Neural cell (in vitro differentiated cells): ENCODE data around the gene ZGLP1. TPM values are rescaled to one million over a fixed set of nuclear protein-coding genes. Genes with fewer than 3 reads are reported as not detected.

Experiments used
- H2AFZ ChIP-seq: fragments of 200-600, 300-800 bp; sonication (generic), shearing (Covaris generic); 2 replicates; pipeline ENCODE4 v1.6.0; 2014; ENCODE audit warnings: low read depth, mild to moderate bottlenecking, antibody characterized with exemption, low read length, moderate library complexity
- H3F3A ChIP-seq: fragments of 200-600 bp; shearing (Covaris generic); 2 replicates; pipeline ENCODE4 v1.6.1; 2016; ENCODE audit warnings: mild to moderate bottlenecking, moderate library complexity, mixed read lengths, antibody characterized with exemption, low read length; ENCODE audit not compliant: insufficient read depth, poor library complexity, severe bottlenecking
- H3K27ac ChIP-seq: fragments of 200-600, 300-800 bp; sonication (generic), shearing (Covaris generic); 2 replicates; pipeline ENCODE4 v1.5.1; 2014; ENCODE audit warnings: mild to moderate bottlenecking, low read length, moderate library complexity
- H3K27me3 ChIP-seq: fragments of 300-800, 200-600 bp; sonication (generic), shearing (Covaris generic); 2 replicates; pipeline ENCODE4 v1.6.0; 2014; ENCODE audit warnings: mild to moderate bottlenecking, low read depth, low read length, moderate library complexity; ENCODE audit not compliant: insufficient read depth
- H3K36me3 ChIP-seq: fragments of 300-800, 200-600 bp; sonication (generic), shearing (Covaris generic); 2 replicates; pipeline ENCODE4 v1.5.1; 2014; ENCODE audit warnings: mild to moderate bottlenecking, antibody characterized with exemption, low read length, moderate library complexity; ENCODE audit not compliant: insufficient read depth
- H3K4me2 ChIP-seq: fragments of 300-800, 200-600 bp; sonication (generic), shearing (Covaris generic); 2 replicates; pipeline ENCODE4 v1.6.0; 2014; ENCODE audit warnings: mild to moderate bottlenecking, low read length
- H3K4me3 ChIP-seq: fragments of 300-800, 200-600 bp; sonication (generic), shearing (Covaris generic); 2 replicates; pipeline ENCODE4 v1.5.1; 2014; ENCODE audit warnings: mild to moderate bottlenecking, low read length, moderate library complexity
- H3K79me2 ChIP-seq: fragments of 200-600 bp; shearing (Covaris generic); replicated peaks from 2 replicates; pipeline ENCODE4 v1.6.0; 2014; ENCODE audit warnings: mild to moderate bottlenecking, low read length, moderate library complexity; ENCODE audit not compliant: insufficient read depth
- H3K9ac ChIP-seq: fragments of 300-800, 200-600 bp; sonication (generic), shearing (Covaris generic); 2 replicates; pipeline ENCODE4 v1.6.1; 2016; ENCODE audit warnings: mild to moderate bottlenecking, low read length, mixed read lengths
- H3K9me2 ChIP-seq: fragments of 200-600 bp; shearing (Covaris generic); 2 replicates; pipeline ENCODE4 v1.6.1; 2016; ENCODE audit warnings: mild to moderate bottlenecking, low read length, mixed read lengths; ENCODE audit not compliant: insufficient read depth
- H3K9me3 ChIP-seq: fragments of 200-600, 300-800 bp; sonication (generic), shearing (Covaris generic); 2 replicates; pipeline ENCODE4 v1.6.1; 2016; ENCODE audit warnings: mild to moderate bottlenecking, mixed run types, low read length, moderate library complexity, mixed read lengths
- H4K20me1 ChIP-seq: fragments of 200-600 bp; shearing (Covaris generic); 2 replicates; pipeline ENCODE4 v1.6.1; 2016; ENCODE audit warnings: mild to moderate bottlenecking, mixed run types; ENCODE audit not compliant: insufficient read depth
- EP300 ChIP-seq: fragments of 450-650 bp; conservative IDR thresholded peaks from 2 replicates; pipeline ENCODE4 v1.6.1; 2014; ENCODE audit warnings: antibody characterized with exemption, mild to moderate bottlenecking, moderate library complexity; ENCODE audit not compliant: poor library complexity, severe bottlenecking
- EZH2 ChIP-seq: fragments of 200-600, 300-800 bp; shearing (Covaris generic), sonication (generic); IDR thresholded peaks from 2 replicates; pipeline ENCODE4 v1.6.1; 2014; ENCODE audit warnings: antibody characterized with exemption, low read length, borderline replicate concordance, mild to moderate bottlenecking; ENCODE audit not compliant: insufficient read depth, poor library complexity, severe bottlenecking
- MXI1 ChIP-seq: fragments of 450-650 bp; conservative IDR thresholded peaks from 2 replicates; pipeline ENCODE4 v1.6.1; 2014; ENCODE audit warnings: antibody characterized with exemption, mild to moderate bottlenecking; ENCODE audit not compliant: poor library complexity, severe bottlenecking
- POLR2AphosphoS5 ChIP-seq: IDR thresholded peaks from 2 replicates; pipeline ENCODE4 v1.6.1; 2012
- RAD21 ChIP-seq: fragments of 450-650 bp; conservative IDR thresholded peaks from 2 replicates; pipeline ENCODE4 v1.6.1; 2014; ENCODE audit warnings: antibody characterized with exemption, mild to moderate bottlenecking, moderate library complexity
- SMC3 ChIP-seq: fragments of 450-650 bp; conservative IDR thresholded peaks from 2 replicates; pipeline ENCODE4 v1.6.1; 2014; ENCODE audit warnings: antibody characterized with exemption, mild to moderate bottlenecking, moderate library complexity; ENCODE audit not compliant: poor library complexity
- TAF1 ChIP-seq: IDR thresholded peaks from 2 replicates; pipeline ENCODE4 v1.6.1; 2012; ENCODE audit warnings: low read depth
- polyA plus RNA-seq: library from polyadenylated mRNA; depleted of rRNA; stranded (reverse); fragments of >200 nt; gene quantifications from 2 replicates; pipeline ENCODE4 v1.2.3, GENCODE V29; 2014
- TF ChIP-seq, protein P1 (sequence below): fragments of 450-650 bp; IDR thresholded peaks from 2 replicates; pipeline ENCODE4 v1.5.1; 2014; ENCODE audit warnings: antibody characterized with exemption, mild to moderate bottlenecking, moderate library complexity; ENCODE audit not compliant: poor library complexity, severe bottlenecking
- TF ChIP-seq, protein P2 (sequence below): IDR thresholded peaks from 2 replicates; pipeline ENCODE4 v1.6.1; 2012; ENCODE audit warnings: borderline replicate concordance

Gene ZGLP1
- polyA plus RNA-seq, 1 donor from 2014 or later = 22.8 TPM

DNA sequence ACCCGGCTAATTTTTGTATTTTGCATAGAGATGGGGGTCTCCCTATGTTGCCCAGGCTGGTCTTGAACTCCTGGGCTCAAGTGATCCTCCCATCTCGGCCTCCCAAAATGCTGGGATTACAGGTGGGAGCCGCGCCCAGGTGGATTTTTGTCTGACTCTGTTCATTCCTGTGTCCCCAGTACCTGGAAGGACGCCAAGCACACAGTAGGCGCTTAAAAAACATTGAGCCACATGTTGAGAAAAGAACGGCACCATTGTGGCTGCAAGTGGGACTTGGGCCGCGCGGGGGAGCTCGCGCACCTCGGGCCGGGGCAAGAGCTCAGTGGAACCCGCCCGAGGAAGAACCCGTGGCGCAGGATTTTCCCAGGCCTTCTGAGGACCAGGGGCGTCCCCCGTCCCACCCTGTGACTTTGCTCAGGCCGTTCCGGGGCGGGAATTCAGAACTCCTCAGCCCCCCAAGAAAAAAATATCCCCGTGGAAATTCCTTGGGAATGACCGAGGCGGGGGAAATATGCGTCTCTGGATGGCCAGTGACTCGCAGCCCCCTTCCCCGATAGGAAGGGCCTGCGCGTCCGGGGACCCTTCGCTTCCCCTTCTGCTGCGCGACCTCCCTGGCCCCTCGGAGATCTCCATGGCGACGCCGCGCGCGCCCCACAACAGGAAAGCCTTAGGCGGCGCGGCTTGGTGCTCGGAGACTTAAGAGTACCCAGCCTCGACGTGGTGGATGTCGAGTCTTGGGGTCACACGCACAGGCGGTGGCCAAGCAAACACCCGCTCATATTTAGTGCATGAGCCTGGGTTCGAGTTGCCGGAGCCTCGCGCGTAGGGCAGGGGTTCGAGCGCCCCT is 40.1 kb downstream of the ZGLP1 start:
- H3K9ac ChIP-seq = no peak overlapping the region
- H3K36me3 ChIP-seq = no peaks in the 10 kb centered on the region
- TF ChIP-seq POLR2AphosphoS5 (no peak), TAF1 (no peak), RAD21 (peak; percentile 92), MXI1 (peak; percentile 32), EP300 (no peak), SMC3 (peak; percentile 89), EZH2 (no peak)
- TF ChIP-seq, protein P1, sequence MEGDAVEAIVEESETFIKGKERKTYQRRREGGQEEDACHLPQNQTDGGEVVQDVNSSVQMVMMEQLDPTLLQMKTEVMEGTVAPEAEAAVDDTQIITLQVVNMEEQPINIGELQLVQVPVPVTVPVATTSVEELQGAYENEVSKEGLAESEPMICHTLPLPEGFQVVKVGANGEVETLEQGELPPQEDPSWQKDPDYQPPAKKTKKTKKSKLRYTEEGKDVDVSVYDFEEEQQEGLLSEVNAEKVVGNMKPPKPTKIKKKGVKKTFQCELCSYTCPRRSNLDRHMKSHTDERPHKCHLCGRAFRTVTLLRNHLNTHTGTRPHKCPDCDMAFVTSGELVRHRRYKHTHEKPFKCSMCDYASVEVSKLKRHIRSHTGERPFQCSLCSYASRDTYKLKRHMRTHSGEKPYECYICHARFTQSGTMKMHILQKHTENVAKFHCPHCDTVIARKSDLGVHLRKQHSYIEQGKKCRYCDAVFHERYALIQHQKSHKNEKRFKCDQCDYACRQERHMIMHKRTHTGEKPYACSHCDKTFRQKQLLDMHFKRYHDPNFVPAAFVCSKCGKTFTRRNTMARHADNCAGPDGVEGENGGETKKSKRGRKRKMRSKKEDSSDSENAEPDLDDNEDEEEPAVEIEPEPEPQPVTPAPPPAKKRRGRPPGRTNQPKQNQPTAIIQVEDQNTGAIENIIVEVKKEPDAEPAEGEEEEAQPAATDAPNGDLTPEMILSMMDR = peak; percentile 91
- TF ChIP-seq, protein P2, sequence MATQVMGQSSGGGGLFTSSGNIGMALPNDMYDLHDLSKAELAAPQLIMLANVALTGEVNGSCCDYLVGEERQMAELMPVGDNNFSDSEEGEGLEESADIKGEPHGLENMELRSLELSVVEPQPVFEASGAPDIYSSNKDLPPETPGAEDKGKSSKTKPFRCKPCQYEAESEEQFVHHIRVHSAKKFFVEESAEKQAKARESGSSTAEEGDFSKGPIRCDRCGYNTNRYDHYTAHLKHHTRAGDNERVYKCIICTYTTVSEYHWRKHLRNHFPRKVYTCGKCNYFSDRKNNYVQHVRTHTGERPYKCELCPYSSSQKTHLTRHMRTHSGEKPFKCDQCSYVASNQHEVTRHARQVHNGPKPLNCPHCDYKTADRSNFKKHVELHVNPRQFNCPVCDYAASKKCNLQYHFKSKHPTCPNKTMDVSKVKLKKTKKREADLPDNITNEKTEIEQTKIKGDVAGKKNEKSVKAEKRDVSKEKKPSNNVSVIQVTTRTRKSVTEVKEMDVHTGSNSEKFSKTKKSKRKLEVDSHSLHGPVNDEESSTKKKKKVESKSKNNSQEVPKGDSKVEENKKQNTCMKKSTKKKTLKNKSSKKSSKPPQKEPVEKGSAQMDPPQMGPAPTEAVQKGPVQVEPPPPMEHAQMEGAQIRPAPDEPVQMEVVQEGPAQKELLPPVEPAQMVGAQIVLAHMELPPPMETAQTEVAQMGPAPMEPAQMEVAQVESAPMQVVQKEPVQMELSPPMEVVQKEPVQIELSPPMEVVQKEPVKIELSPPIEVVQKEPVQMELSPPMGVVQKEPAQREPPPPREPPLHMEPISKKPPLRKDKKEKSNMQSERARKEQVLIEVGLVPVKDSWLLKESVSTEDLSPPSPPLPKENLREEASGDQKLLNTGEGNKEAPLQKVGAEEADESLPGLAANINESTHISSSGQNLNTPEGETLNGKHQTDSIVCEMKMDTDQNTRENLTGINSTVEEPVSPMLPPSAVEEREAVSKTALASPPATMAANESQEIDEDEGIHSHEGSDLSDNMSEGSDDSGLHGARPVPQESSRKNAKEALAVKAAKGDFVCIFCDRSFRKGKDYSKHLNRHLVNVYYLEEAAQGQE = no peak
- H4K20me1 ChIP-seq = no peaks in the 10 kb centered on the region
- H3K9me3 ChIP-seq = no peaks in the 10 kb centered on the region
- no peaks in the 10 kb centered on the region for H3K79me2 ChIP-seq
- no peak overlapping the region for H3K27ac ChIP-seq
- H3F3A ChIP-seq = no peaks in the 10 kb centered on the region
- H2AFZ ChIP-seq = no peak overlapping the region
- H3K27me3 ChIP-seq = peaks cover 43% of the 10 kb centered on the region
- H3K4me3 ChIP-seq = peak overlapping the region; percentile 47
- no peaks in the 10 kb centered on the region for H3K9me2 ChIP-seq
- H3K4me2 ChIP-seq = no peak overlapping the region

DNA sequence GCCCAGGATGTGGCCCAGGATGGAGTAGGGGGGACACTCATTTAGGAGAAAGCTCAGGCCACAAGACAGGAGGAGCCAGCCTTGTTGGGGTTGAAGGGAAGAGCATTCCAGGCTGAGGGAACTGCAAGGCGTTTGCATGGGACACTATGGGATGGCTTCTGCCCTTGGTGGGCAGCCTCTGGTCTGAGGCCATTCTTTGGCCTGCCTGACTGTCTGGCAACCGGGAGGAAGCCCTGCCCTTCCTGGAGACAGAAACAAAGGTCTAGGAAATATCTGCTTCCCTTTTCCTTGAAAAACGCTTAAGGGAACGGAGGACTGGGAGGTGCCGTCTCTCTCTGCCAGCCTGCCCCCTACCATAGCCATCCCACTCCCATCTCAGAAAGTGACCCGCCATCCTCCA is 41.5 kb downstream of the ZGLP1 start:
- Histone ChIP-seq H3K36me3 (no peaks in the 10 kb centered on the region), H3K9ac (no peak overlapping the region), H4K20me1 (no peaks in the 10 kb centered on the region), H3K9me3 (no peaks in the 10 kb centered on the region), H3F3A (no peaks in the 10 kb centered on the region), H3K4me2 (no peak overlapping the region), H3K27me3 (peaks cover 39% of the 10 kb centered on the region), H3K4me3 (no peak overlapping the region), H2AFZ (no peak overlapping the region), H3K79me2 (no peaks in the 10 kb centered on the region), H3K9me2 (no peaks in the 10 kb centered on the region), H3K27ac (no peak overlapping the region)
- TF ChIP-seq, protein P1 = no peak
- TF ChIP-seq MXI1 = no peak
- TF ChIP-seq EP300 = no peak
- no peak for TF ChIP-seq EZH2
- TF ChIP-seq POLR2AphosphoS5 = no peak
- TF ChIP-seq SMC3 = no peak
- no peak for TF ChIP-seq TAF1
- no peak for TF ChIP-seq RAD21
- TF ChIP-seq, protein P2 = no peak
